Thyroid gland (tissue), 4 donors: Measurements from ENCODE around the gene NMRK2.

Experiments
- CTCF ChIP-seq, 6 experiments: fragments of 200-600 bp in 3 of 6; fragments of 450-650 bp in 3 of 6; sonication (generic) in 3 of 6; IDR thresholded peaks; one replicate each; pipeline ENCODE4 v1.5.1; 2016 to 2019; ENCODE audit warnings: antibody characterized with exemption in 6 of 6, mild to moderate bottlenecking in 2 of 6, inconsistent platforms in 1 of 6, moderate library complexity in 1 of 6
- POLR2A ChIP-seq, 2 donors: fragments of 450-650 bp; IDR thresholded peaks; one replicate each; pipeline ENCODE4 v1.6.1; 2017; ENCODE audit warnings: antibody characterized with exemption in 2 of 2, mild to moderate bottlenecking in 2 of 2, moderate library complexity in 1 of 2

GRCh38 chr19:3908266-3909054 is 24.4 kb upstream of the NMRK2 start:
- no peak for TF ChIP-seq POLR2A (IDR thresholded peaks at IDR 0.05)
- TF ChIP-seq CTCF (IDR thresholded peaks at IDR 0.05): no peak
